Vagina (tissue), 2 donors: ENCODE measurements around the gene DUSP16. TPM values are rescaled to one million over a fixed set of nuclear protein-coding genes. Genes with fewer than 3 reads are reported as not detected.
"Not testable (repeated sequence)": the region's sequence is repeated elsewhere in the genome, so short reads cannot be mapped to it uniquely, and the experiment has no call there.

Experiments
- DNase-seq, 2 donors: peaks; one replicate each; pipeline ENCODE4 v3.0.0-alpha.2; 2017; ENCODE audit errors: extremely low spot score in 2 of 2
- H3K27ac ChIP-seq: fragments of 200-600 bp; sonication (generic); one replicate; pipeline ENCODE4 v1.5.1; 2019
- H3K27me3 ChIP-seq: fragments of 200-600 bp; sonication (generic); one replicate; pipeline ENCODE4 v1.5.1; 2019
- H3K36me3 ChIP-seq, 2 donors: fragments of 200-600 bp; sonication (generic); one replicate each; pipeline ENCODE4 v1.5.1; 2017 to 2019
- H3K4me1 ChIP-seq: fragments of 200-600 bp; sonication (generic); one replicate; pipeline ENCODE4 v1.5.1; 2019
- H3K4me3 ChIP-seq, 2 donors: fragments of 200-600 bp; sonication (generic); 1 replicate in 1 of 2; 2 replicates in 1 of 2; pipeline ENCODE4 v1.5.1; 2016 to 2019
- H3K9me3 ChIP-seq: fragments of 200-600 bp; sonication (generic); one replicate; pipeline ENCODE4 v1.5.1; 2019
- POLR2A ChIP-seq, 2 donors: fragments of 450-650 bp; IDR thresholded peaks; one replicate each; pipeline ENCODE4 v1.6.1; 2017; ENCODE audit warnings: antibody characterized with exemption in 2 of 2, mild to moderate bottlenecking in 2 of 2, moderate library complexity in 2 of 2
- POLR2AphosphoS5 ChIP-seq, 2 donors: sonication (generic); formaldehyde crosslinking; IDR thresholded peaks; one replicate each; pipeline ENCODE4 v1.9.0; 2017; ENCODE audit warnings: antibody characterized with exemption in 2 of 2, mild to moderate bottlenecking in 2 of 2, low read depth in 1 of 2; ENCODE audit not compliant: insufficient read depth in 1 of 2
- intact Hi-C: fragments of 100-400 bp; cut with DNase I; formaldehyde crosslinking; loops from one replicate; pipeline ENCODE4 v1.15.1; 2023
- total RNA-seq: library from RNA; depleted of rRNA; stranded (reverse); fragments of >200 nt; gene quantifications from one replicate; pipeline ENCODE4 v1.2.3, GENCODE V29; 2016
- TF ChIP-seq, protein P1 (sequence below), 3 experiments: fragments of 450-650 bp in 2 of 3; fragments of 200-600 bp in 1 of 3; sonication (generic) in 1 of 3; IDR thresholded peaks; one replicate each; pipeline ENCODE4 v1.5.1; 2017 to 2019; ENCODE audit warnings: antibody characterized with exemption in 3 of 3, mild to moderate bottlenecking in 2 of 3, moderate library complexity in 2 of 3

Gene DUSP16
- total RNA-seq, 1 donor from 2014 or later: 30.9 TPM

DNA sequence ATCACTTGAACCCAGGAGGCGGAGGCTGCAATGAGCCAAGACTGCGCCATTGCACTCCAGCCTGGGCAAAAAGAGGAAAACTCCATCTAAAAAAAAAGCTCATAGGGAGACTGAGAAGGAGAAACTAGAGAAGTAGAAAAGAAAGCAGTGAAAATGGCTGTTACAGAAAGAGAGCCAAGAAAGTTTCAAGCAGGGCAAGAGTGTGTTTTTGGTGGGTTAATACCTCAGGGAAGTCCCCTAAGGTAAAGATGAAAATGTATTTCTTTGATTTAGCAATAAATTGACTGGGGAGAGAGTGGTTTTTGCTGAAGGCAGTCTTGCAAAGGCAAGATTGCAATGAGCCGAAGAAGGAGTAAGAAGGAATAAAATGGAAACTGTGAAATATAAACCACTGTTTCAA lies 10.0 kb upstream of the DUSP16 start:
- no peaks in the 10 kb centered on the region for H3K4me1 ChIP-seq
- H3K27ac ChIP-seq: no peak overlapping the region
- intact Hi-C loops: no loop called here
- H3K36me3 ChIP-seq: no peaks in the 10 kb centered on the region
- H3K9me3 ChIP-seq: no peaks in the 10 kb centered on the region
- H3K27me3 ChIP-seq: no peaks in the 10 kb centered on the region
- H3K4me3 ChIP-seq: no peak overlapping the region
- no peak for DNase-seq
- TF ChIP-seq, protein P1, sequence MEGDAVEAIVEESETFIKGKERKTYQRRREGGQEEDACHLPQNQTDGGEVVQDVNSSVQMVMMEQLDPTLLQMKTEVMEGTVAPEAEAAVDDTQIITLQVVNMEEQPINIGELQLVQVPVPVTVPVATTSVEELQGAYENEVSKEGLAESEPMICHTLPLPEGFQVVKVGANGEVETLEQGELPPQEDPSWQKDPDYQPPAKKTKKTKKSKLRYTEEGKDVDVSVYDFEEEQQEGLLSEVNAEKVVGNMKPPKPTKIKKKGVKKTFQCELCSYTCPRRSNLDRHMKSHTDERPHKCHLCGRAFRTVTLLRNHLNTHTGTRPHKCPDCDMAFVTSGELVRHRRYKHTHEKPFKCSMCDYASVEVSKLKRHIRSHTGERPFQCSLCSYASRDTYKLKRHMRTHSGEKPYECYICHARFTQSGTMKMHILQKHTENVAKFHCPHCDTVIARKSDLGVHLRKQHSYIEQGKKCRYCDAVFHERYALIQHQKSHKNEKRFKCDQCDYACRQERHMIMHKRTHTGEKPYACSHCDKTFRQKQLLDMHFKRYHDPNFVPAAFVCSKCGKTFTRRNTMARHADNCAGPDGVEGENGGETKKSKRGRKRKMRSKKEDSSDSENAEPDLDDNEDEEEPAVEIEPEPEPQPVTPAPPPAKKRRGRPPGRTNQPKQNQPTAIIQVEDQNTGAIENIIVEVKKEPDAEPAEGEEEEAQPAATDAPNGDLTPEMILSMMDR (IDR thresholded peaks at IDR 0.05): no peak
- TF ChIP-seq POLR2A (IDR thresholded peaks at IDR 0.05): no peak
- no peak for TF ChIP-seq POLR2AphosphoS5 (IDR thresholded peaks at IDR 0.05; ENCODE audit: insufficient read depth in 1 of 2, low read depth in 1 of 2)

DNA sequence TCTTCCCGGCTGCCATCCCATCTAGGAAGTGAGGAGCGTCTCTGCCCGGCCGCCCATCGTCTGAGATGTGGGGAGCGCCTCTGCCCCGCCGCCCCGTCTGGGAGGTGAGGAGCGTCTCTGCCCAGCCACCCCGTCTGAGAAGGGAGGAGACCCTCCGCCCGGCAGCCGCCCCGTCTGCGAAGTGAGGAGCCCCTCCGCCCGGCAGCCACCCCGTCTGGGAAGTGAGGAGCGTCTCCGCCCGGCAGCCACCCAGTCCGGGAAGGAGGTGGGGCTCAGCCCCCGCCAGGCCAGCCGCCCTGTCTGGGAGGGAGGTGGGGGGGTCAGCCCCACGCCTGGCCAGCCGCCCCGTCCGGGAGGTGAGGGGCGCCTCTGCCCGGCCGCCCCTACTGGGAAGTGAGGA lies 3.3 kb upstream of the DUSP16 start:
- DNase-seq, H3K4me3 ChIP-seq, H3K36me3 ChIP-seq, H3K9me3 ChIP-seq, H3K27me3 ChIP-seq, H3K27ac ChIP-seq: not testable (repeated sequence)
- intact Hi-C loops: loop anchor here (10.0 kb wide), 1 partner anchor 171 kb away; no protein-coding TSS in a partner anchor
- H3K4me1 ChIP-seq: peaks cover 12% of the 10 kb centered on the region

DNA sequence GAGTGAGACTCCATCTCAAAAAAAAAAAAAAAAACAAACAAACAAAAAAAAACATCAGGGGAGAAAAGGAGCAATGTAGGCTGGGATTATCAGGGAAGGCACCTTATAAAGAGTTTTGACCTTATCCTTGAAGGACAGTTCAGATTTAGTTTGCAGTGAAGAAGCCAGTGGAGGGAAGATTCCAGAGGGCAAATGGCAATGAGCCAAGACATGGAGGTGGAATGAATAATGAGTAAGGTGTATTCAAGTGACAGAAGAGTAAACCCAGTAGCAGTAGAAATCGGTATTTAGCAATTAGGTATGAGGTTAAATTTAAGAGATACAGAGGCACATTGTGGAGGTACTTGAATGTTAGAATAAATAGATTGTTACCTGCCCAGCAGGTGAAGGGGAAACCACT lies 2.2 kb upstream of the DUSP16 start:
- no peaks in the 10 kb centered on the region for H3K9me3 ChIP-seq
- intact Hi-C loops: loop anchor here (5.0 to 10.0 kb wide), 2 partner anchors 53 to 170 kb away; no protein-coding TSS in a partner anchor
- H3K27ac ChIP-seq: no peak overlapping the region
- TF ChIP-seq, protein P1 (IDR thresholded peaks at IDR 0.05): no peak
- TF ChIP-seq POLR2AphosphoS5 (IDR thresholded peaks at IDR 0.05; ENCODE audit: insufficient read depth in 1 of 2, low read depth in 1 of 2) (no peak), POLR2A (IDR thresholded peaks at IDR 0.05) (no peak)
- H3K36me3 ChIP-seq: no peaks in the 10 kb centered on the region
- no peak overlapping the region for H3K4me3 ChIP-seq
- no peak for DNase-seq
- peaks cover 13% of the 10 kb centered on the region for H3K4me1 ChIP-seq
- no peaks in the 10 kb centered on the region for H3K27me3 ChIP-seq

DNA sequence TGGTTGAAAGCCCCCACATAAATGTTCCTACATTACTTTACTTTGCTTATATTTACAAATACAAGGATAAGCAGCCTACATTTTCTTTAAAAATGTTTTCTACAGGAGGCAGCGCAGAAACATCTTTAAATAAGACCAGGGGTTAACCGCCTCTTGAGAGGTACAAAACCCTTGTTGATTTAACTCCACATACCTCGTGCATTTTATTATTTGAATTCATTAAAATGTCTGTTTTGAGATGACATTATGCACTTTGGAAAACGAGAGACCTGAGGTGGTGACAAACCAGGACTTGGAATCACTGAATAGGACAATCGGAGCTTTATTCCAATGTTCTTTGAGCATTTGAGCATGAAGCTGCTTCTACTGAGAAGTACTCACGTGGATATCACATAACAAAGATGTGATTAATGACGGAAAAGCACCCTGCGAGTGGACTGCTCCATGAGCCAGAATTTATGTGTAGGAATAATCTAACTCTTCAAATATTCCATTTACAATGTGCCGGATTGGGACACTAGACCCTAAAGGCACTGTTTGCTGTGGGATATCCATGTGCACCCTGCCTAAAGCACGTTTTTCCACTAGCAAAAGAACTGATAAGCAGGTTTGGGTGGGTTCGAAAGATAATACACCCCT lies 746 bp upstream of the DUSP16 start:
- no peak for DNase-seq
- Histone ChIP-seq H3K27me3 (no peaks in the 10 kb centered on the region), H3K4me1 (peaks cover 28% of the 10 kb centered on the region), H3K4me3 (peak overlapping the region; percentile 89 to 99), H3K36me3 (no peaks in the 10 kb centered on the region), H3K9me3 (no peaks in the 10 kb centered on the region), H3K27ac (peak overlapping the region; percentile 100)
- TF ChIP-seq POLR2AphosphoS5 (IDR thresholded peaks at IDR 0.05; ENCODE audit: insufficient read depth in 1 of 2, low read depth in 1 of 2): no peak
- intact Hi-C loops: loop anchor here (2.0 to 10.0 kb wide), 3 partner anchors 51 to 169 kb away; no protein-coding TSS in a partner anchor

DNA sequence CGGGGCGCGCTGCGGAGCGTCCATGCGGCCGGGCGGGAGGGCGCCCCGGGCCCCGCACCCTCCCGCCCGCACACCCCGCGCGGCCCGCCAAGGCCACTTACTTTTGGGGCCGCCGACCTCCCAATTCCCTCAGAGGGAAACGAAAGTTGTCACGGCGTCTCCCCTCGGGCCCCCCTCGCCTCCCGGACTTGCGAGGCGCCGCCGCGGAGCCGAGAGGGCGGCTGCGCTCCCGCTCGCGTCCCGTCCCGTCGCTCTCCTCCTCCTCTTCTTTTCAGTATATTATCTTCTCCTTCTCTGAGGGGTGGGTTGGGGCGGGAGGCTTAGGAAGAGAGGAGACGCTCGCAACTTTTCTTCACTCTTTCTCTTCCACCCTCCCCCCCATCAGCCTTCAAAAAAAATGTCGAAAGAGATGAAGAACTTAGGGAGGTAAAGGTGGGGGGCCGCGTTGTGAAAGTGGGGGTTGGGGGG lies 613 bp downstream of the DUSP16 start:
- intact Hi-C loops: loop anchor here (2.0 to 10.0 kb wide), 3 partner anchors 50 to 167 kb away; no protein-coding TSS in a partner anchor
- peaks cover 31% of the 10 kb centered on the region for H3K4me1 ChIP-seq
- H3K27ac ChIP-seq: peak overlapping the region; percentile 100
- DNase-seq: no peak
- H3K27me3 ChIP-seq: no peaks in the 10 kb centered on the region
- peak overlapping the region; percentile 89 to 99 for H3K4me3 ChIP-seq
- no peak for TF ChIP-seq POLR2A (IDR thresholded peaks at IDR 0.05)
- TF ChIP-seq POLR2AphosphoS5 (IDR thresholded peaks at IDR 0.05; ENCODE audit: insufficient read depth in 1 of 2, low read depth in 1 of 2): no peak
- TF ChIP-seq, protein P1 (IDR thresholded peaks at IDR 0.05): no peak
- no peaks in the 10 kb centered on the region for H3K36me3 ChIP-seq
- no peaks in the 10 kb centered on the region for H3K9me3 ChIP-seq

DNA sequence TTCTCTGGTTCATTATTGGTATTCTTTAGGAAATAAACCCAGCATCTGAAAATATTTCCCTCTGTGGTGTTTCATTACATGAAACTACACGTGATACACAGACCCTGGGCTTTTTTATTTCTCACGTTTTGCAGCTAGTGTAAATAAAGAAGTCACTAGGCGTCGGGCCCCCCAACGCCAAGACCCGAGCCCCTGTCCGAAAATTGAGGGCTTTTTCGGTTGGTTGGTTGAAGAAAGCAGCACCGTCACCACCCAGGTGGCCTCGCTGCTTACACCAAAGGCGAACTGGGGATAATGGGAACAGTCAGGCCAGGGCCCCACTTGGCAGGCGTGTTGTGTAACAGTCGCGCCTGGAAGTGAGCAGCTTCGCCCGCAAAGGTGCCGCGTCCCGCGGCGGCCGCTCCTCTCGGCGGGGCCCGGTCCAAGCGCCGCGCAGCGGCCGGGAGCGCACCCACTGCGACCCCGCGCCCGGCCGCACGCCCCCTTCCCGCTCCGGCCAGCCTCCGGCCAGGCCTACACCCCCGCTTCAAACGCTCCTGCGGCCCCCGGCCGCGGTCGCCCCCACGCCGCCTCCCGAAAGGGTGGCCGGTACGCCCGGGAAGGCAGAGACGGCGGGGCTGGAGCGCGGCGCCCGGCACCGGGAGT lies 1.2 kb downstream of the DUSP16 start:
- H3K27ac ChIP-seq: peak overlapping the region; percentile 100
- peak overlapping the region; percentile 89 to 99 for H3K4me3 ChIP-seq
- intact Hi-C loops: loop anchor here (2.0 to 10.0 kb wide), 3 partner anchors 49 to 167 kb away; no protein-coding TSS in a partner anchor
- H3K36me3 ChIP-seq: no peaks in the 10 kb centered on the region
- H3K4me1 ChIP-seq: peaks cover 31% of the 10 kb centered on the region
- H3K9me3 ChIP-seq: no peaks in the 10 kb centered on the region
- TF ChIP-seq POLR2A (IDR thresholded peaks at IDR 0.05) (peak in 1 of 2 donors; percentile 33), POLR2AphosphoS5 (IDR thresholded peaks at IDR 0.05; ENCODE audit: insufficient read depth in 1 of 2, low read depth in 1 of 2) (peak; percentile 5 to 61)
- TF ChIP-seq, protein P1 (IDR thresholded peaks at IDR 0.05): no peak
- peak in 1 of 2 donors; percentile 92 for DNase-seq
- no peaks in the 10 kb centered on the region for H3K27me3 ChIP-seq
